HT-29 (cell line): ENCODE measurements around the gene STAMBP. TPM values are rescaled to one million over a fixed set of nuclear protein-coding genes. Genes with fewer than 3 reads are reported as not detected.

ENCODE experiments used
- total RNA-seq: library from RNA; depleted of rRNA; stranded (reverse); fragments of >200 nt; shearing (Covaris generic); gene quantifications from 2 replicates; pipeline ENCODE4 v1.2.3, GENCODE V29; 2014; rRNA removed

STAMBP gene
- total RNA-seq, 1 experiment from 2014 or later: 20.9 TPM

Other genes with a start within 250 kb of the STAMBP start
- not detected in 2 replicates for gene NAT8, start 186.5 kb upstream of the STAMBP start, total RNA-seq
- 16.6 and 18.8 TPM in 2 replicates for gene TPRKB, start 91.6 kb upstream of the STAMBP start, total RNA-seq
- 17.8 and 18.4 TPM in 2 replicates for gene DUSP11, start 48.9 kb upstream of the STAMBP start, total RNA-seq
- gene C2orf78, start 44.8 kb upstream of the STAMBP start, total RNA-seq: not detected in 2 replicates
- gene ACTG2, start 64.0 kb downstream of the STAMBP start, total RNA-seq: not detected in 2 replicates
- 47.5 and 58.6 TPM in 2 replicates for gene DGUOK, start 97.9 kb downstream of the STAMBP start, total RNA-seq
- gene TET3, start 155.9 kb downstream of the STAMBP start, total RNA-seq: 11.7 and 13.3 TPM in 2 replicates